ENCODE results near the gene CAPN13.

CAPN13 gene

GRCh38 chr2:30765191-30765590, 42.1 kb downstream of the CAPN13 start:
- no peak for DNase-seq (ENCODE audit: low read depth, low spot score)

- DNase-seq (ENCODE audit: low read depth, low spot score): no peak
Observed at GRCh38 chr2:30764021-30764800, 43.0 kb downstream of the CAPN13 start.

GRCh38 chr2:30763151-30763660, 44.0 kb downstream of the CAPN13 start:
- DNase-seq (ENCODE audit: low read depth, low spot score): no peak

GRCh38 chr2:30761226-30761625, 46.0 kb downstream of the CAPN13 start:
- DNase-seq (ENCODE audit: low read depth, low spot score): no peak

- no peak for DNase-seq (ENCODE audit: low read depth, low spot score)
Observed at GRCh38 chr2:30759481-30759880, 47.8 kb downstream of the CAPN13 start.

GRCh38 chr2:30758191-30758651, 49.0 kb downstream of the CAPN13 start:
- DNase-seq (ENCODE audit: low read depth, low spot score): no peak

- no peak for DNase-seq (ENCODE audit: low read depth, low spot score)
Observed at GRCh38 chr2:30757749-30758148, 49.5 kb downstream of the CAPN13 start.

- no peak for DNase-seq (ENCODE audit: low read depth, low spot score)
Observed at GRCh38 chr2:30756971-30757370, 50.3 kb downstream of the CAPN13 start.

- no peak for DNase-seq (ENCODE audit: low read depth, low spot score)
Observed at GRCh38 chr2:30756051-30756719, 51.1 kb downstream of the CAPN13 start.

GRCh38 chr2:30753630-30754029, 53.6 kb downstream of the CAPN13 start:
- no peak for DNase-seq (ENCODE audit: low read depth, low spot score)

- no peak for DNase-seq (ENCODE audit: low read depth, low spot score)
Observed at GRCh38 chr2:30752811-30753210, 54.4 kb downstream of the CAPN13 start.

GRCh38 chr2:30747206-30747605, 60.0 kb downstream of the CAPN13 start:
- DNase-seq (ENCODE audit: low read depth, low spot score): no peak

GRCh38 chr2:30744823-30745222, 62.4 kb downstream of the CAPN13 start:
- no peak for DNase-seq (ENCODE audit: low read depth, low spot score)

- no peak for DNase-seq (ENCODE audit: low read depth, low spot score)
Observed at GRCh38 chr2:30741576-30741975, 65.7 kb downstream of the CAPN13 start.

GRCh38 chr2:30738141-30738911, 68.9 kb downstream of the CAPN13 start:
- no peak for DNase-seq (ENCODE audit: low read depth, low spot score)

GRCh38 chr2:30737326-30737610, 70.0 kb downstream of the CAPN13 start:
- no peak for DNase-seq (ENCODE audit: low read depth, low spot score)

GRCh38 chr2:30736461-30737325, 70.6 kb downstream of the CAPN13 start:
- DNase-seq (ENCODE audit: low read depth, low spot score): no peak

- no peak for DNase-seq (ENCODE audit: low read depth, low spot score)
Observed at GRCh38 chr2:30733876-30734520, 73.2 kb downstream of the CAPN13 start.

- no peak for DNase-seq (ENCODE audit: low read depth, low spot score)
Observed at GRCh38 chr2:30732876-30733275, 74.4 kb downstream of the CAPN13 start.

GRCh38 chr2:30732376-30732775, 74.9 kb downstream of the CAPN13 start:
- DNase-seq (ENCODE audit: low read depth, low spot score): no peak

- DNase-seq (ENCODE audit: low read depth, low spot score): no peak
Observed at GRCh38 chr2:30731706-30732105, 75.5 kb downstream of the CAPN13 start.

Data from brain pericyte (primary cell).